MM.1S (cell line): ENCODE data around the gene FUT8.

ENCODE experiments used
- DNase-seq: peaks from one replicate; pipeline ENCODE4 v3.0.0-alpha.2; 2015
- H2AFZ ChIP-seq: fragments of 300-600 bp; sonication (generic); 2 replicates; pipeline ENCODE4 v1.6.0; 2016; ENCODE audit warnings: antibody characterized with exemption, low read length
- H3F3A ChIP-seq: fragments of 300-600 bp; sonication (generic); 2 replicates; pipeline ENCODE4 v1.6.1; 2016; ENCODE audit warnings: mild to moderate bottlenecking, antibody characterized with exemption, low read length, moderate library complexity, mixed read lengths; ENCODE audit not compliant: insufficient read depth
- H3K27ac ChIP-seq: fragments of 300-600 bp; sonication (generic); 2 replicates; pipeline ENCODE4 v1.5.1; 2016; ENCODE audit warnings: mild to moderate bottlenecking, low read length
- H3K27me3 ChIP-seq: fragments of 300-600 bp; sonication (generic); replicated peaks from 2 replicates; pipeline ENCODE4 v1.6.0; 2016; ENCODE audit warnings: low read length; ENCODE audit not compliant: insufficient read depth
- H3K36me3 ChIP-seq: fragments of 300-600 bp; sonication (generic); replicated peaks from 2 replicates; pipeline ENCODE4 v1.6.1; 2016; ENCODE audit warnings: mild to moderate bottlenecking, low read length, mixed read lengths; ENCODE audit not compliant: insufficient read depth
- H3K4me1 ChIP-seq: fragments of 300-600 bp; sonication (generic); 2 replicates; pipeline ENCODE4 v1.6.1; 2016; ENCODE audit warnings: low read length, mixed read lengths
- H3K4me2 ChIP-seq: fragments of 300-600 bp; sonication (generic); 2 replicates; pipeline ENCODE4 v1.6.0; 2016; ENCODE audit warnings: low read depth, low read length
- H3K4me3 ChIP-seq: fragments of 300-600 bp; sonication (generic); 2 replicates; pipeline ENCODE4 v1.5.1; 2016; ENCODE audit warnings: low read length, mixed read lengths
- H3K79me2 ChIP-seq: fragments of 300-600 bp; sonication (generic); 2 replicates; pipeline ENCODE4 v1.6.1; 2016; ENCODE audit warnings: mixed run types, low read length, mixed read lengths
- H3K9ac ChIP-seq: fragments of 300-600 bp; sonication (generic); 2 replicates; pipeline ENCODE4 v1.6.1; 2016; ENCODE audit warnings: low read length, mixed read lengths
- H3K9me2 ChIP-seq: fragments of 300-600 bp; sonication (generic); replicated peaks from 2 replicates; pipeline ENCODE4 v1.6.1; 2016; ENCODE audit warnings: mild to moderate bottlenecking, low read length, mixed read lengths; ENCODE audit not compliant: insufficient read depth
- H3K9me3 ChIP-seq: fragments of 300-600 bp; sonication (generic); replicated peaks from 2 replicates; pipeline ENCODE4 v1.6.1; 2016; ENCODE audit warnings: mild to moderate bottlenecking, low read length, mixed read lengths; ENCODE audit not compliant: insufficient read depth
- H4K20me1 ChIP-seq: fragments of 300-600 bp; sonication (generic); 2 replicates; pipeline ENCODE4 v1.6.1; 2016; ENCODE audit warnings: mild to moderate bottlenecking, low read length, moderate library complexity, mixed read lengths; ENCODE audit not compliant: insufficient read depth
- EZH2 ChIP-seq: fragments of 300-600 bp; sonication (generic); optimal IDR thresholded peaks from 2 replicates; pipeline ENCODE3; 2017; ENCODE audit warnings: low read depth, mild to moderate bottlenecking, antibody characterized with exemption, low read length, mixed read lengths
- EZH2phosphoT487 ChIP-seq: fragments of 300-600 bp; sonication (generic); IDR thresholded peaks from 2 replicates; pipeline ENCODE4 v1.6.1; 2018; ENCODE audit warnings: antibody characterized with exemption, low read length
- TF ChIP-seq, protein P1 (sequence below): fragments of 300-600 bp; sonication (generic); IDR thresholded peaks from 2 replicates; pipeline ENCODE4 v1.5.1; 2016; ENCODE audit warnings: antibody characterized with exemption, low read length, mixed read lengths

FUT8 gene

GRCh38 chr14:65492266-65492665 lies 79.7 kb downstream of the FUT8 start:
- H3F3A ChIP-seq, result no peaks in the 10 kb centered on the region
- no peaks in the 10 kb centered on the region for H3K79me2 ChIP-seq
- TF ChIP-seq, protein P1, sequence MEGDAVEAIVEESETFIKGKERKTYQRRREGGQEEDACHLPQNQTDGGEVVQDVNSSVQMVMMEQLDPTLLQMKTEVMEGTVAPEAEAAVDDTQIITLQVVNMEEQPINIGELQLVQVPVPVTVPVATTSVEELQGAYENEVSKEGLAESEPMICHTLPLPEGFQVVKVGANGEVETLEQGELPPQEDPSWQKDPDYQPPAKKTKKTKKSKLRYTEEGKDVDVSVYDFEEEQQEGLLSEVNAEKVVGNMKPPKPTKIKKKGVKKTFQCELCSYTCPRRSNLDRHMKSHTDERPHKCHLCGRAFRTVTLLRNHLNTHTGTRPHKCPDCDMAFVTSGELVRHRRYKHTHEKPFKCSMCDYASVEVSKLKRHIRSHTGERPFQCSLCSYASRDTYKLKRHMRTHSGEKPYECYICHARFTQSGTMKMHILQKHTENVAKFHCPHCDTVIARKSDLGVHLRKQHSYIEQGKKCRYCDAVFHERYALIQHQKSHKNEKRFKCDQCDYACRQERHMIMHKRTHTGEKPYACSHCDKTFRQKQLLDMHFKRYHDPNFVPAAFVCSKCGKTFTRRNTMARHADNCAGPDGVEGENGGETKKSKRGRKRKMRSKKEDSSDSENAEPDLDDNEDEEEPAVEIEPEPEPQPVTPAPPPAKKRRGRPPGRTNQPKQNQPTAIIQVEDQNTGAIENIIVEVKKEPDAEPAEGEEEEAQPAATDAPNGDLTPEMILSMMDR, result no peak
- TF ChIP-seq EZH2phosphoT487 (no peak), EZH2 (no peak)

DNA sequence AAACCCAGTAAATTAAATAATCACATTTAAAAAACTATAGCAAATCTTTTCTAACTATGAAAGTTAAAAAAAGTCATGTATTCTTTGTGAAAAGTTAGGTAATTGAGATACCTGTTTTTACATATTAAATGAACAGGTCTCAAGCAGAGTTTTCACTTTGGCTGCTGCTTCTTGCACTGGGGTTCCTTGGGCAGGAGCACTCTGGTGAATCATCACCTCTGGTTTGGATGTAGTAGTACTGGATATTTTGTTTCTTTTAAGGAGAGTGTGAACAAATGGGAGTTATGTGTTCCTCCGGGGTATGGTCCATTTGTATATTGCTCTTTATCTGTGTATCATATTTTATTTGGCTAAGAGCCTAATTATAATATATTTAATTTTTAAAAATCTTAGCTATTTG lies 82.7 kb downstream of the FUT8 start:
- TF ChIP-seq EZH2 (no peak), EZH2phosphoT487 (no peak)
- TF ChIP-seq, protein P1, result no peak
- no peak overlapping the region for H3K4me2 ChIP-seq
- no peak overlapping the region for H3K27ac ChIP-seq
- no peak overlapping the region for H3K4me3 ChIP-seq
- H3K9me2 ChIP-seq, result no peaks in the 10 kb centered on the region
- H3K9ac ChIP-seq, result no peak overlapping the region
- no peaks in the 10 kb centered on the region for H3K79me2 ChIP-seq
- H3K4me1 ChIP-seq, result no peaks in the 10 kb centered on the region
- no peaks in the 10 kb centered on the region for H3K9me3 ChIP-seq
- no peak overlapping the region for H2AFZ ChIP-seq
- DNase-seq, result no peak
- no peaks in the 10 kb centered on the region for H3K36me3 ChIP-seq
- H3F3A ChIP-seq, result no peaks in the 10 kb centered on the region
- H3K27me3 ChIP-seq, result no peaks in the 10 kb centered on the region
- no peaks in the 10 kb centered on the region for H4K20me1 ChIP-seq

More at GRCh38 chr14:65492266-65492665, 79.7 kb downstream of the FUT8 start:
- no peak overlapping the region for H2AFZ ChIP-seq
- no peaks in the 10 kb centered on the region for H3K27me3 ChIP-seq
- H4K20me1 ChIP-seq, result no peaks in the 10 kb centered on the region
- no peak overlapping the region for H3K27ac ChIP-seq
- H3K36me3 ChIP-seq, result no peaks in the 10 kb centered on the region
- no peaks in the 10 kb centered on the region for H3K9me3 ChIP-seq
- no peak overlapping the region for H3K4me3 ChIP-seq
- no peaks in the 10 kb centered on the region for H3K9me2 ChIP-seq
- no peak for DNase-seq
- no peak overlapping the region for H3K9ac ChIP-seq
- H3K4me2 ChIP-seq, result no peak overlapping the region
- H3K4me1 ChIP-seq, result no peaks in the 10 kb centered on the region

DNA sequence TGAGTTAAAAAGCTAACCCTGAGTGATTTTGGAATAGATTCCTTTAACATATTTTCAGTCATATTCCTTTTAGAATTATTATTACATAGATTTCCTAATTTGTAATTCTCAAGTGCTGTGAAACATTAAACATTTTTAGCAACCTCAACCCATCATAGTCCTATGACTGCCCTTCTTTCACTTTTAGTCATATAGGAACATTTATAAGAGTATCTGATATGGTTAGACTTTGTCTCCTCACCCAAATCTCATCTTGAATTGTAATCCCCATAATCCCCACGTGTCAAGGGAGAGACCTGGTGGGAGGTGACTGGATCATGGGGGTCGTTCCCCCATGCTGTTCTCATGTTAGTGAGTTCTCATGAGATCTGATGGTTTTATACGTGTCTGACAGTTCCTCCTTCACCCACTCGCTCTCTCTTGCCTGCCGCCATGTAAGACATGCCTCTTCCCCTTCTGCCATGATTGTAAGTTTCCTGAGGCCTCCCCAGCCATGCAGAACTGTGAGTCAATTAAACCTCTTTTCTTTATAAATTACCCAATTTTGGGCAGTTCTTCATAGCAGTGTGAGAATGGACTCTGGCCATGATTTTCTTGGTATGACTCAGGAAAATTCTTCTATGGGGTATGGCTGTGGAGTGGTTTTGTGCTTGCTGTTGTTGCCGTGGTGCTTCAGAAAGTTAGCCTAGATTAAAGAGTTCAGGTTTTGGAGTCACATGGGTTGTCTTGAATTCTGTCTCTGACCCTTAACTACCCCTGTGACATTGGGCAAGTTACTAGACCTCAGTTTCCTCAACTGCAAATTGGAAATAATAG lies 83.9 kb downstream of the FUT8 start:
- Histone ChIP-seq H3K36me3 (no peaks in the 10 kb centered on the region), H3K4me1 (no peaks in the 10 kb centered on the region), H3K4me2 (no peak overlapping the region), H3K9ac (no peak overlapping the region), H3K9me2 (no peaks in the 10 kb centered on the region), H3K27ac (no peak overlapping the region), H3K79me2 (0 out of 2 replicates have a peak, but pooled peaks cover 6% of the 10 kb centered on the region), H4K20me1 (no peaks in the 10 kb centered on the region), H3F3A (no peaks in the 10 kb centered on the region), H3K4me3 (no peak overlapping the region), H3K27me3 (no peaks in the 10 kb centered on the region), H3K9me3 (no peaks in the 10 kb centered on the region), H2AFZ (no peak overlapping the region)
- DNase-seq, result no peak
- TF ChIP-seq, protein P1, result no peak
- TF ChIP-seq EZH2phosphoT487, result no peak
- TF ChIP-seq EZH2, result no peak
